LNCAP (cell line): ENCODE data around the gene ZNF695.

ENCODE experiments used
- CTCF ChIP-seq: fragments of 450-650 bp; IDR thresholded peaks from 2 replicates; pipeline ENCODE4 v1.5.1; 2017; ENCODE audit warnings: mild to moderate bottlenecking

Gene ZNF695

DNA sequence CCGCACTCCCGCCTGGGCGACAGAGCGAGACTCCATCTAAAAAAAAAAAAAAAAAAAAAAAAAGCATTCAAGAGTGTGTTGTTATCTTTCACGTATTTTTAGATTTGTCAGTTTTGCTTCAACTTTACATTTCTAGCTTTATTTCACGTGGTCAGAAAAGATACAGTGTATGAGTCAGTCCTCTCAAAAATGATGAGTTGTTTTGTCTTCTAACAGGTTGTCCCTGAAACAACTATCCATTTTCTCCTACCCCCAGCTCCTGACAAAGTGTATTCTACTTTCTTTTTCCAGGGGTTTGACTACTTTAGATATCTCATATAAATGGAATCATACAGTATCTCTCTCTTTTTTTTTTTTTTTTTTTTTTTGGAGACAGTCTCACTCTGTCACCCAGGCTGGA lies 5.5 kb upstream of the ZNF695 start:
- no peak for TF ChIP-seq CTCF

DNA sequence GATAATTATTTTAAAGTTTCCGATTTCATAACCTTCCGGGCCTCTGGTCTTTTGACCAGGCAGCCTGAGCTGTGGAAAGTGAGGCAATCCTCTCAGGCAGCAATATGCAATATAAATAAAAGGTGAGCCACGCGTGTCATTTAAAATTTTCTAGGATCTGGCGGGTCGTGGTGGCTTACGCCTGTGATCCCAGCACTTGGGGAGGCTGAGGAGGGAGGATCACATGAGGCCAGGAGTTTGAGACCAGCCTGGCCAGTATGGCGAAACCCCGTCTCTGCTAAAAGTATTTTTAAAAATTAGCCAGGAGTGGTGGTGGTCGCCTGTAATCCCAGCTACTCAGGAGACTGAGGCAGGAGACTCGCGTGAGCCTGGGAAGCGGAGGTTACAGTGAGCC lies 546 bp upstream of the ZNF695 start:
- no peak for TF ChIP-seq CTCF

DNA sequence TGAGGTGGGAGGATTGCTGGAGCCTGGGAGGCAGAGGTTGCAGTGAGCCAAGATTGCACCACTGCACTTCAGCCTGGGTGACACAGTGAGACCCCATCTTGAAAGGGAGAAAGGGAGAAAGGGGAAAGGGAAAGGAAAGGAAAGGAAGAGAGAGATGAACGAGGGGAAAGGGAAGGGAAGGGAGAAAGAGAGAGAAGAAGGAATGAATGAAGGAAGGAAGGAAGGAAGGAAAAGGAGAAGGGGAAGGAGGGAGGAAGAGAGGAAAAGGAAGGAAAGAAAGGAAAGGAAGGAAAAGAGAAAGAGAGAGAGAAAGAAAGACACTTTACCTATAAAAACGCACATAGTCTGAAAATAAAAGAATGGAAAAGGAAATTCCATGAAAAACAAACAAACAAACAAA lies 18.0 kb downstream of the ZNF695 start:
- no peak for TF ChIP-seq CTCF

DNA sequence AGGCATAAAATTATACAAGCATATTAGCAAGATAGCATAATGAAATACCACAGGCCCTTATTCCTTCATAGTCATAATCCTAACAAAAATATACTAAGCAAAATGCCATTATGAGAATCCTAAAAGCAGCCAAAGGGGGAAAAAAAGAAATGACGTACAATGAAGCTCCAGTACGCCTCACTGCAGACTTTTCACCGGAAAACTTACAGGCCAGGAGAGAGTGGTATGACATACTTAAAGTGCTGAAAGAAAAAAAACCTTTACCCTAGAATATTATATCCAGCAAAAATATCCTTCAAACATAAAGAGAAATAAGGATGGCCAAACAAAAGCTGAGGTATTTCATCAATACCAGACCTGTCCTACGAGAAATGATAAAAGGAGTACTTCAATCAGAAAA lies 19.5 kb downstream of the ZNF695 start:
- no peak for TF ChIP-seq CTCF

DNA sequence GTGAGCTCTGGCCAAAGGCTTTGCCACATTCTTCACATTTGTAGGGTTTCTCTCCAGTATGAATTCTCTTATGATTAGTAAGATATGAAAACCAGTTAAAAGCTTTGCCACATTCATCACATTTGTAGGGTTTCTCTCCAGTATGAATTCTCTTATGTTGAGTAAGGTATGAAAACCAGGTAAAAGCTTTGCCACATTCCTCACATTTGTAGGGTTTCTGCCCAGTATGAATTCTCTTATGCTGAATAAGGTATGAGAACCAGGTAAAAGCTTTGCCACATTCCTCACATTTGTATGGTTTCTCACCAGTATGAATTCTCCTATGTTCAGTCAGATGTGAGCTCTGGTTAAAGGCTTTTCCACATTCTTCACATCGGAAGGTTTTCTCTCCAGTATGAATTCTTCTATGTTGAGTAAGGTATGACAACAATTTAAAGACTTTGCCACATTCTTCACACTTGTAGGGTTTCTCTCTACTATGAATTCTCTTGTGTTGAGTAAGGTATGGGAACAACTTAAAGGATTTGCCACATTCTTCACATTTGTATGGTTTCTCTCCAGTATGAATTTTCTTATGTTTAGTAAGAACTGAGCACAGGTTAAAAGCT lies 20.7 kb downstream of the ZNF695 start:
- no peak for TF ChIP-seq CTCF

- no peak for TF ChIP-seq CTCF
These were observed 29.1 kb downstream of the ZNF695 start for GRCh38 chr1:246978785-246979184.

GRCh38 chr1:246978281-246978680 lies 29.6 kb downstream of the ZNF695 start:
- no peak for TF ChIP-seq CTCF

- no peak for TF ChIP-seq CTCF
These were observed 35.9 kb downstream of the ZNF695 start for GRCh38 chr1:246971969-246972368.
